ENCODE data around the gene CNTF. TPM values are rescaled to one million over a fixed set of nuclear protein-coding genes. Genes with fewer than 3 reads are reported as not detected.

The CNTF gene
- total RNA-seq, 1 experiment from 2014 or later: 1.6 TPM

DNA sequence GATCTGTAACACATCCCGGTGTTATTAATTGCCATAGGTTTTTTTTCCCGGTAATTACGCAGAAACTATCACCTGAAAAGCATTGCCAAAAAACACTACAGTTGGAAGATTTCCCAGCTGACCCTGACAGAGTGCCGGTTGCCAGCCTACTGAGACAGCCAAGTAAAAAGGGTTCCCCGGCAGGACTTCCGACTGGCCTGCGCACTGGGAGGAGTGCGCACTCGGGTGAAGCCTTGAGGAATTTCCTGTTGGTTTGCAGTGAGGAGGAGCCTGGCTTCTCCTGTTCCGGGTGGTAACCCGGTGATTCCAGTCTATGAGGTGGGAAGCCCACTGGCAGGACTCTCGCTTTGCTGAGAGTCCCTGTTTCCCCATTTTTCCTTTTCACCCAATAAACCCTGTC lies 52.1 kb downstream of the CNTF start:
- no peaks in the 10 kb centered on the region for H3K27me3 Mint-ChIP-seq (ENCODE audit: low read depth)
- ATAC-seq (no peak), DNase-seq (ENCODE audit: low spot score) (no peak)
- POLR2A ChIA-PET: no interaction called here
- CTCF ChIA-PET: interaction anchor here (1.3 kb wide), 1 partner anchor 226 kb away, joined by 3 read pairs; no protein-coding TSS in a partner anchor
- H3K4me3 Mint-ChIP-seq: no peak overlapping the region
- no peak for TF ChIP-seq NFE2L1 (CRISPR knock-in tag; IDR thresholded peaks at IDR 0.05)
- TF ChIP-seq, protein P1, sequence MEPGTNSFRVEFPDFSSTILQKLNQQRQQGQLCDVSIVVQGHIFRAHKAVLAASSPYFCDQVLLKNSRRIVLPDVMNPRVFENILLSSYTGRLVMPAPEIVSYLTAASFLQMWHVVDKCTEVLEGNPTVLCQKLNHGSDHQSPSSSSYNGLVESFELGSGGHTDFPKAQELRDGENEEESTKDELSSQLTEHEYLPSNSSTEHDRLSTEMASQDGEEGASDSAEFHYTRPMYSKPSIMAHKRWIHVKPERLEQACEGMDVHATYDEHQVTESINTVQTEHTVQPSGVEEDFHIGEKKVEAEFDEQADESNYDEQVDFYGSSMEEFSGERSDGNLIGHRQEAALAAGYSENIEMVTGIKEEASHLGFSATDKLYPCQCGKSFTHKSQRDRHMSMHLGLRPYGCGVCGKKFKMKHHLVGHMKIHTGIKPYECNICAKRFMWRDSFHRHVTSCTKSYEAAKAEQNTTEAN (CRISPR knock-in tag; IDR thresholded peaks at IDR 0.05): no peak
- TF ChIP-seq, protein P2, sequence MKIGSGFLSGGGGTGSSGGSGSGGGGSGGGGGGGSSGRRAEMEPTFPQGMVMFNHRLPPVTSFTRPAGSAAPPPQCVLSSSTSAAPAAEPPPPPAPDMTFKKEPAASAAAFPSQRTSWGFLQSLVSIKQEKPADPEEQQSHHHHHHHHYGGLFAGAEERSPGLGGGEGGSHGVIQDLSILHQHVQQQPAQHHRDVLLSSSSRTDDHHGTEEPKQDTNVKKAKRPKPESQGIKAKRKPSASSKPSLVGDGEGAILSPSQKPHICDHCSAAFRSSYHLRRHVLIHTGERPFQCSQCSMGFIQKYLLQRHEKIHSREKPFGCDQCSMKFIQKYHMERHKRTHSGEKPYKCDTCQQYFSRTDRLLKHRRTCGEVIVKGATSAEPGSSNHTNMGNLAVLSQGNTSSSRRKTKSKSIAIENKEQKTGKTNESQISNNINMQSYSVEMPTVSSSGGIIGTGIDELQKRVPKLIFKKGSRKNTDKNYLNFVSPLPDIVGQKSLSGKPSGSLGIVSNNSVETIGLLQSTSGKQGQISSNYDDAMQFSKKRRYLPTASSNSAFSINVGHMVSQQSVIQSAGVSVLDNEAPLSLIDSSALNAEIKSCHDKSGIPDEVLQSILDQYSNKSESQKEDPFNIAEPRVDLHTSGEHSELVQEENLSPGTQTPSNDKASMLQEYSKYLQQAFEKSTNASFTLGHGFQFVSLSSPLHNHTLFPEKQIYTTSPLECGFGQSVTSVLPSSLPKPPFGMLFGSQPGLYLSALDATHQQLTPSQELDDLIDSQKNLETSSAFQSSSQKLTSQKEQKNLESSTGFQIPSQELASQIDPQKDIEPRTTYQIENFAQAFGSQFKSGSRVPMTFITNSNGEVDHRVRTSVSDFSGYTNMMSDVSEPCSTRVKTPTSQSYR (CRISPR knock-in tag; IDR thresholded peaks at IDR 0.05): no peak
- no peak for TF ChIP-seq ZNF416 (CRISPR knock-in tag; IDR thresholded peaks at IDR 0.05)
- TF ChIP-seq IRF2 (CRISPR knock-in tag; IDR thresholded peaks at IDR 0.05; ENCODE audit: borderline replicate concordance, low read depth): no peak
- TF ChIP-seq, protein P3, sequence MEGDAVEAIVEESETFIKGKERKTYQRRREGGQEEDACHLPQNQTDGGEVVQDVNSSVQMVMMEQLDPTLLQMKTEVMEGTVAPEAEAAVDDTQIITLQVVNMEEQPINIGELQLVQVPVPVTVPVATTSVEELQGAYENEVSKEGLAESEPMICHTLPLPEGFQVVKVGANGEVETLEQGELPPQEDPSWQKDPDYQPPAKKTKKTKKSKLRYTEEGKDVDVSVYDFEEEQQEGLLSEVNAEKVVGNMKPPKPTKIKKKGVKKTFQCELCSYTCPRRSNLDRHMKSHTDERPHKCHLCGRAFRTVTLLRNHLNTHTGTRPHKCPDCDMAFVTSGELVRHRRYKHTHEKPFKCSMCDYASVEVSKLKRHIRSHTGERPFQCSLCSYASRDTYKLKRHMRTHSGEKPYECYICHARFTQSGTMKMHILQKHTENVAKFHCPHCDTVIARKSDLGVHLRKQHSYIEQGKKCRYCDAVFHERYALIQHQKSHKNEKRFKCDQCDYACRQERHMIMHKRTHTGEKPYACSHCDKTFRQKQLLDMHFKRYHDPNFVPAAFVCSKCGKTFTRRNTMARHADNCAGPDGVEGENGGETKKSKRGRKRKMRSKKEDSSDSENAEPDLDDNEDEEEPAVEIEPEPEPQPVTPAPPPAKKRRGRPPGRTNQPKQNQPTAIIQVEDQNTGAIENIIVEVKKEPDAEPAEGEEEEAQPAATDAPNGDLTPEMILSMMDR (IDR thresholded peaks at IDR 0.05): no peak
- TF ChIP-seq, protein P4, sequence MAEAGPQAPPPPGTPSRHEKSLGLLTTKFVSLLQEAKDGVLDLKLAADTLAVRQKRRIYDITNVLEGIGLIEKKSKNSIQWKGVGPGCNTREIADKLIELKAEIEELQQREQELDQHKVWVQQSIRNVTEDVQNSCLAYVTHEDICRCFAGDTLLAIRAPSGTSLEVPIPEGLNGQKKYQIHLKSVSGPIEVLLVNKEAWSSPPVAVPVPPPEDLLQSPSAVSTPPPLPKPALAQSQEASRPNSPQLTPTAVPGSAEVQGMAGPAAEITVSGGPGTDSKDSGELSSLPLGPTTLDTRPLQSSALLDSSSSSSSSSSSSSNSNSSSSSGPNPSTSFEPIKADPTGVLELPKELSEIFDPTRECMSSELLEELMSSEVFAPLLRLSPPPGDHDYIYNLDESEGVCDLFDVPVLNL (CRISPR knock-in tag; IDR thresholded peaks at IDR 0.05; ENCODE audit: borderline replicate concordance, low read depth): no peak
- TF ChIP-seq, protein P5, sequence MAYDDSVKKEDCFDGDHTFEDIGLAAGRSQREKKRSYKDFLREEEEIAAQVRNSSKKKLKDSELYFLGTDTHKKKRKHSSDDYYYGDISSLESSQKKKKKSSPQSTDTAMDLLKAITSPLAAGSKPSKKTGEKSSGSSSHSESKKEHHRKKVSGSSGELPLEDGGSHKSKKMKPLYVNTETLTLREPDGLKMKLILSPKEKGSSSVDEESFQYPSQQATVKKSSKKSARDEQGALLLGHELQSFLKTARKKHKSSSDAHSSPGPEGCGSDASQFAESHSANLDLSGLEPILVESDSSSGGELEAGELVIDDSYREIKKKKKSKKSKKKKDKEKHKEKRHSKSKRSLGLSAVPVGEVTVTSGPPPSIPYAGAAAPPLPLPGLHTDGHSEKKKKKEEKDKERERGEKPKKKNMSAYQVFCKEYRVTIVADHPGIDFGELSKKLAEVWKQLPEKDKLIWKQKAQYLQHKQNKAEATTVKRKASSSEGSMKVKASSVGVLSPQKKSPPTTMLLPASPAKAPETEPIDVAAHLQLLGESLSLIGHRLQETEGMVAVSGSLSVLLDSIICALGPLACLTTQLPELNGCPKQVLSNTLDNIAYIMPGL (CRISPR knock-in tag; IDR thresholded peaks at IDR 0.05): no peak
- no peak for TF ChIP-seq FOXK1 (CRISPR knock-in tag; IDR thresholded peaks at IDR 0.05)
- no peak for TF ChIP-seq CREM (CRISPR knock-in tag; IDR thresholded peaks at IDR 0.05)
- no peak for TF ChIP-seq JAZF1 (CRISPR knock-in tag; IDR thresholded peaks at IDR 0.05)
- TF ChIP-seq, protein P6, sequence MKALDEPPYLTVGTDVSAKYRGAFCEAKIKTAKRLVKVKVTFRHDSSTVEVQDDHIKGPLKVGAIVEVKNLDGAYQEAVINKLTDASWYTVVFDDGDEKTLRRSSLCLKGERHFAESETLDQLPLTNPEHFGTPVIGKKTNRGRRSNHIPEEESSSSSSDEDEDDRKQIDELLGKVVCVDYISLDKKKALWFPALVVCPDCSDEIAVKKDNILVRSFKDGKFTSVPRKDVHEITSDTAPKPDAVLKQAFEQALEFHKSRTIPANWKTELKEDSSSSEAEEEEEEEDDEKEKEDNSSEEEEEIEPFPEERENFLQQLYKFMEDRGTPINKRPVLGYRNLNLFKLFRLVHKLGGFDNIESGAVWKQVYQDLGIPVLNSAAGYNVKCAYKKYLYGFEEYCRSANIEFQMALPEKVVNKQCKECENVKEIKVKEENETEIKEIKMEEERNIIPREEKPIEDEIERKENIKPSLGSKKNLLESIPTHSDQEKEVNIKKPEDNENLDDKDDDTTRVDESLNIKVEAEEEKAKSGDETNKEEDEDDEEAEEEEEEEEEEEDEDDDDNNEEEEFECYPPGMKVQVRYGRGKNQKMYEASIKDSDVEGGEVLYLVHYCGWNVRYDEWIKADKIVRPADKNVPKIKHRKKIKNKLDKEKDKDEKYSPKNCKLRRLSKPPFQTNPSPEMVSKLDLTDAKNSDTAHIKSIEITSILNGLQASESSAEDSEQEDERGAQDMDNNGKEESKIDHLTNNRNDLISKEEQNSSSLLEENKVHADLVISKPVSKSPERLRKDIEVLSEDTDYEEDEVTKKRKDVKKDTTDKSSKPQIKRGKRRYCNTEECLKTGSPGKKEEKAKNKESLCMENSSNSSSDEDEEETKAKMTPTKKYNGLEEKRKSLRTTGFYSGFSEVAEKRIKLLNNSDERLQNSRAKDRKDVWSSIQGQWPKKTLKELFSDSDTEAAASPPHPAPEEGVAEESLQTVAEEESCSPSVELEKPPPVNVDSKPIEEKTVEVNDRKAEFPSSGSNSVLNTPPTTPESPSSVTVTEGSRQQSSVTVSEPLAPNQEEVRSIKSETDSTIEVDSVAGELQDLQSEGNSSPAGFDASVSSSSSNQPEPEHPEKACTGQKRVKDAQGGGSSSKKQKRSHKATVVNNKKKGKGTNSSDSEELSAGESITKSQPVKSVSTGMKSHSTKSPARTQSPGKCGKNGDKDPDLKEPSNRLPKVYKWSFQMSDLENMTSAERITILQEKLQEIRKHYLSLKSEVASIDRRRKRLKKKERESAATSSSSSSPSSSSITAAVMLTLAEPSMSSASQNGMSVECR (CRISPR knock-in tag; IDR thresholded peaks at IDR 0.05; ENCODE audit: borderline replicate concordance): no peak
- TF ChIP-seq NR3C1 (CRISPR knock-in tag; conservative IDR thresholded peaks at IDR 0.05; ENCODE audit: low read depth): no peak
- TF ChIP-seq, protein P7, sequence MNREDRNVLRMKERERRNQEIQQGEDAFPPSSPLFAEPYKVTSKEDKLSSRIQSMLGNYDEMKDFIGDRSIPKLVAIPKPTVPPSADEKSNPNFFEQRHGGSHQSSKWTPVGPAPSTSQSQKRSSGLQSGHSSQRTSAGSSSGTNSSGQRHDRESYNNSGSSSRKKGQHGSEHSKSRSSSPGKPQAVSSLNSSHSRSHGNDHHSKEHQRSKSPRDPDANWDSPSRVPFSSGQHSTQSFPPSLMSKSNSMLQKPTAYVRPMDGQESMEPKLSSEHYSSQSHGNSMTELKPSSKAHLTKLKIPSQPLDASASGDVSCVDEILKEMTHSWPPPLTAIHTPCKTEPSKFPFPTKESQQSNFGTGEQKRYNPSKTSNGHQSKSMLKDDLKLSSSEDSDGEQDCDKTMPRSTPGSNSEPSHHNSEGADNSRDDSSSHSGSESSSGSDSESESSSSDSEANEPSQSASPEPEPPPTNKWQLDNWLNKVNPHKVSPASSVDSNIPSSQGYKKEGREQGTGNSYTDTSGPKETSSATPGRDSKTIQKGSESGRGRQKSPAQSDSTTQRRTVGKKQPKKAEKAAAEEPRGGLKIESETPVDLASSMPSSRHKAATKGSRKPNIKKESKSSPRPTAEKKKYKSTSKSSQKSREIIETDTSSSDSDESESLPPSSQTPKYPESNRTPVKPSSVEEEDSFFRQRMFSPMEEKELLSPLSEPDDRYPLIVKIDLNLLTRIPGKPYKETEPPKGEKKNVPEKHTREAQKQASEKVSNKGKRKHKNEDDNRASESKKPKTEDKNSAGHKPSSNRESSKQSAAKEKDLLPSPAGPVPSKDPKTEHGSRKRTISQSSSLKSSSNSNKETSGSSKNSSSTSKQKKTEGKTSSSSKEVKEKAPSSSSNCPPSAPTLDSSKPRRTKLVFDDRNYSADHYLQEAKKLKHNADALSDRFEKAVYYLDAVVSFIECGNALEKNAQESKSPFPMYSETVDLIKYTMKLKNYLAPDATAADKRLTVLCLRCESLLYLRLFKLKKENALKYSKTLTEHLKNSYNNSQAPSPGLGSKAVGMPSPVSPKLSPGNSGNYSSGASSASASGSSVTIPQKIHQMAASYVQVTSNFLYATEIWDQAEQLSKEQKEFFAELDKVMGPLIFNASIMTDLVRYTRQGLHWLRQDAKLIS (CRISPR knock-in tag; IDR thresholded peaks at IDR 0.05; ENCODE audit: borderline replicate concordance): no peak
- TF ChIP-seq TEAD1 (CRISPR knock-in tag; IDR thresholded peaks at IDR 0.05): no peak
- TF ChIP-seq, protein P8, sequence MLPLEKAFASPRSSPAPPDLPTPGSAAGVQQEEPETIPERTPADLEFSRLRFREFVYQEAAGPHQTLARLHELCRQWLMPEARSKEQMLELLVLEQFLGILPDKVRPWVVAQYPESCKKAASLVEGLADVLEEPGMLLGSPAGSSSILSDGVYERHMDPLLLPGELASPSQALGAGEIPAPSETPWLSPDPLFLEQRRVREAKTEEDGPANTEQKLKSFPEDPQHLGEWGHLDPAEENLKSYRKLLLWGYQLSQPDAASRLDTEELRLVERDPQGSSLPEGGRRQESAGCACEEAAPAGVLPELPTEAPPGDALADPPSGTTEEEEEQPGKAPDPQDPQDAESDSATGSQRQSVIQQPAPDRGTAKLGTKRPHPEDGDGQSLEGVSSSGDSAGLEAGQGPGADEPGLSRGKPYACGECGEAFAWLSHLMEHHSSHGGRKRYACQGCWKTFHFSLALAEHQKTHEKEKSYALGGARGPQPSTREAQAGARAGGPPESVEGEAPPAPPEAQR (CRISPR knock-in tag; IDR thresholded peaks at IDR 0.05): no peak
- no peak for TF ChIP-seq ZNF671 (CRISPR knock-in tag; IDR thresholded peaks at IDR 0.05)
- no peak for TF ChIP-seq NFYB (CRISPR knock-in tag; conservative IDR thresholded peaks at IDR 0.05; ENCODE audit: low read depth)
- H3K9me3 Mint-ChIP-seq: peaks cover 15% of the 10 kb centered on the region
- H3K36me3 Mint-ChIP-seq: no peaks in the 10 kb centered on the region
- no peaks in the 10 kb centered on the region for H3K4me1 Mint-ChIP-seq
- H3K27ac Mint-ChIP-seq: no peak overlapping the region
